Activated CD4-positive, alpha-beta memory T cell treated with anti-CD3 and anti-CD28 coated beads, Interleukin-2, amount 10 ng/mL, durations not matched to agents 7 days and 5 days (primary cell): Measurements from ENCODE around the gene RAX. TPM values are rescaled to one million over a fixed set of nuclear protein-coding genes. Genes with fewer than 3 reads are reported as not detected.
"Not testable (repeated sequence)": the region's sequence is repeated elsewhere in the genome, so short reads cannot be mapped to it uniquely, and the experiment has no call there.

Experiments
- CTCF ChIA-PET: fragments of 350-600 bp; sonication (Branson Sonifier 250); formaldehyde crosslinking; loops from one replicate; lab custom pipeline; 2021; ENCODE audit warnings: antibody characterized with exemption, inconsistent platforms; lab: Charles Lee
- POLR2A ChIA-PET: fragments of 350-600 bp; sonication (Branson Sonifier 250); formaldehyde crosslinking; loops from one replicate; lab custom pipeline; 2021; ENCODE audit warnings: antibody characterized with exemption; lab: Charles Lee
- DNase-seq: peaks from one replicate; pipeline ENCODE4 v3.0.0-alpha.2; 2020
- H3K27ac Mint-ChIP-seq: one replicate; pipeline ENCODE4 v1.8.0; 2021; ENCODE audit warnings: mild to moderate bottlenecking, mixed read lengths
- H3K27me3 Mint-ChIP-seq: one replicate; pipeline ENCODE4 v1.8.0; 2021; ENCODE audit warnings: mixed read lengths
- H3K36me3 Mint-ChIP-seq: one replicate; pipeline ENCODE4 v1.8.0; 2021; ENCODE audit warnings: low read depth, mixed read lengths
- H3K4me1 Mint-ChIP-seq: one replicate; pipeline ENCODE4 v1.8.0; 2021; ENCODE audit warnings: mixed read lengths
- H3K4me3 Mint-ChIP-seq: one replicate; pipeline ENCODE4 v1.8.0; 2021; ENCODE audit warnings: mild to moderate bottlenecking, mixed read lengths
- H3K9me3 Mint-ChIP-seq: one replicate; pipeline ENCODE4 v1.8.0; 2021; ENCODE audit warnings: mixed read lengths
- total RNA-seq, 2 experiments: library from RNA; stranded (reverse); gene quantifications; one replicate each; pipeline ENCODE4 v1.2.3, GENCODE V29; 2021

Gene RAX
- total RNA-seq, 2 experiments from 2014 or later = 0.10 TPM; not detected in 1

DNA sequence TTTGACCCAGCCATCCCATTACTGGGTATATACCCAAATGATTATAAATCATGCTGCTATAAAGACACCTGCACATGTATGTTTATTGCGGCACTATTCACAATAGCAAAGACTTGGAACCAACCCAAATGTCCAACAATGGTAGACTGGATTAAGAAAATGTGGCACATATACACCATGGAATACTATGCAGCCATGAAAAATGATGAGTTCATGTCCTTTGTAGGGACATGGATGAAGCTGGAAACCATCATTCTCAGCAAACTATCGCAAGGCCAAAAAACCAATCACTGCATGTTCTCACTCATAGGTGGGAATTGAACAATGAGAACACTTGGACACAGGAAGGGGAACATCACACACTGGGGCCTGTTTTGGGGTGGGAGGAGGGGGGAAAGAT is 11.0 kb downstream of the RAX start:
- H3K27ac Mint-ChIP-seq, POLR2A ChIA-PET, DNase-seq, H3K9me3 Mint-ChIP-seq, H3K4me3 Mint-ChIP-seq, H3K36me3 Mint-ChIP-seq, CTCF ChIA-PET: not testable (repeated sequence)
- Mint-ChIP-seq H3K4me1 (peaks cover 13% of the 10 kb centered on the region), H3K27me3 (peaks cover 74% of the 10 kb centered on the region)

- H3K27ac Mint-ChIP-seq, H3K4me3 Mint-ChIP-seq, H3K36me3 Mint-ChIP-seq, DNase-seq, POLR2A ChIA-PET, H3K9me3 Mint-ChIP-seq, CTCF ChIA-PET: not testable (repeated sequence)
- H3K27me3 Mint-ChIP-seq = peaks cover 70% of the 10 kb centered on the region
- peaks cover 11% of the 10 kb centered on the region for H3K4me1 Mint-ChIP-seq
These were observed 11.4 kb downstream of the RAX start for GRCh38 chr18:59261842-59262241.

GRCh38 chr18:59255491-59255890 is 17.8 kb downstream of the RAX start:
- H3K27ac Mint-ChIP-seq, POLR2A ChIA-PET, DNase-seq, H3K4me3 Mint-ChIP-seq, CTCF ChIA-PET, H3K4me1 Mint-ChIP-seq, H3K36me3 Mint-ChIP-seq, H3K9me3 Mint-ChIP-seq: not testable (repeated sequence)
- H3K27me3 Mint-ChIP-seq = peaks cover 33% of the 10 kb centered on the region

- no peaks in the 10 kb centered on the region for H3K9me3 Mint-ChIP-seq
- peaks cover 48% of the 10 kb centered on the region for H3K27me3 Mint-ChIP-seq
- no peaks in the 10 kb centered on the region for H3K4me1 Mint-ChIP-seq
- no peaks in the 10 kb centered on the region for H3K36me3 Mint-ChIP-seq
- POLR2A ChIA-PET = no interaction called here
- CTCF ChIA-PET = interaction anchor here (0.7 to 5.0 kb wide), 11 partner anchors 16 to 199 kb away, joined by 3 to 58 read pairs (median 3); no protein-coding TSS in a partner anchor
- no peak overlapping the region for H3K27ac Mint-ChIP-seq
- peak; percentile 44 for DNase-seq
- no peak overlapping the region for H3K4me3 Mint-ChIP-seq
These were observed 24.0 kb downstream of the RAX start for GRCh38 chr18:59249199-59249774.

DNA sequence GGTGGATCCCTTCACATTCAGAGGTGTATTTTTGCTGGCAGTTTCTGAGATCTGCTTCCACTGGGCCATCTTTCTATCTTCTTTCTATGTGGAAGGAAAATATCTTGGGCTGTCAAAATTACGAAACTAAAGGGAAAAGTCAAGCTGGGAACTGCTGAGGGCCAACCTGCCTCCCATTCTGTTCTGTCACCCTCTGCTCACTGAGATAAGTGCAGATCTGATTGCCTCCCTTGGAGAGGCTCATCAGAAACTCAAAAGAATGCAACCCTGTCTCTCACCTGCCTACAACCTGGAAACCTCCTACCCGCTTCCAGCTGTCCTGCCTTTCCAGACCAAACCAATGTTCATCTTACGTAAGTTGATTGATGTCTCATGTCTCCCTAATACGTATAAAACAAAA is 26.5 kb downstream of the RAX start:
- H3K36me3 Mint-ChIP-seq = no peaks in the 10 kb centered on the region
- no peaks in the 10 kb centered on the region for H3K9me3 Mint-ChIP-seq
- H3K27ac Mint-ChIP-seq = no peak overlapping the region
- H3K4me3 Mint-ChIP-seq = no peak overlapping the region
- ChIA-PET CTCF (interaction anchor here (5.0 kb wide), 1 partner anchor 155 kb away, joined by 58 read pairs; no protein-coding TSS in a partner anchor), POLR2A (no interaction called here)
- no peaks in the 10 kb centered on the region for H3K4me1 Mint-ChIP-seq
- DNase-seq = no peak
- peaks cover 49% of the 10 kb centered on the region for H3K27me3 Mint-ChIP-seq

GRCh38 chr18:59242906-59243305 is 30.3 kb downstream of the RAX start:
- Mint-ChIP-seq H3K4me1 (no peaks in the 10 kb centered on the region), H3K36me3 (no peaks in the 10 kb centered on the region), H3K9me3 (no peaks in the 10 kb centered on the region), H3K4me3 (no peak overlapping the region), H3K27ac (no peak overlapping the region), H3K27me3 (peaks cover 40% of the 10 kb centered on the region)
- POLR2A ChIA-PET = no interaction called here
- DNase-seq = no peak
- CTCF ChIA-PET = no interaction called here

- Mint-ChIP-seq H3K27me3 (peaks cover 23% of the 10 kb centered on the region), H3K4me3 (no peak overlapping the region), H3K27ac (no peak overlapping the region), H3K9me3 (no peaks in the 10 kb centered on the region), H3K36me3 (no peaks in the 10 kb centered on the region), H3K4me1 (no peaks in the 10 kb centered on the region)
- POLR2A ChIA-PET = no interaction called here
- DNase-seq = no peak
- CTCF ChIA-PET = no interaction called here
These were observed 33.6 kb downstream of the RAX start for GRCh38 chr18:59239642-59240041.

DNA sequence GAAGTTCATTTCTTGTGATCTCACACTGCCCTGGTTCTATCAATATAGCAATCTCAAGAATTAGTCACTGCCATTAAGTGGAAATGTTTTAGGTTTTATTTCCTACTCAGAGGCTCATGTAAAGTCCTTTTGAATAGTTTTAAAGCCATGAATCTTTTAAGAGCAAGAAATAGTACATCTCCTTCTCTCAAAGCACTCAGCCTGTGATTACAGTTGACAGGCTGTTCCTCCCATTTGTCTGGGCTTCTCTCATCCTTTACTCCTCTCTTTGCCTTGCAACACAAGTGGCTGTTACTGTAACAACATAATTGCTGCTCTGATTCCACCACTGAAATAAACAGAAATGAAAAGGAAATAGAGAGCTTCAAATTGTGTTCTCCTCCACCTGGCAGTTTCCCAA is 34.9 kb downstream of the RAX start:
- Mint-ChIP-seq H3K27ac (no peak overlapping the region), H3K36me3 (no peaks in the 10 kb centered on the region), H3K9me3 (no peaks in the 10 kb centered on the region), H3K4me1 (no peaks in the 10 kb centered on the region), H3K27me3 (peaks cover 15% of the 10 kb centered on the region), H3K4me3 (no peak overlapping the region)
- CTCF ChIA-PET = no interaction called here
- DNase-seq = no peak
- POLR2A ChIA-PET = no interaction called here

DNA sequence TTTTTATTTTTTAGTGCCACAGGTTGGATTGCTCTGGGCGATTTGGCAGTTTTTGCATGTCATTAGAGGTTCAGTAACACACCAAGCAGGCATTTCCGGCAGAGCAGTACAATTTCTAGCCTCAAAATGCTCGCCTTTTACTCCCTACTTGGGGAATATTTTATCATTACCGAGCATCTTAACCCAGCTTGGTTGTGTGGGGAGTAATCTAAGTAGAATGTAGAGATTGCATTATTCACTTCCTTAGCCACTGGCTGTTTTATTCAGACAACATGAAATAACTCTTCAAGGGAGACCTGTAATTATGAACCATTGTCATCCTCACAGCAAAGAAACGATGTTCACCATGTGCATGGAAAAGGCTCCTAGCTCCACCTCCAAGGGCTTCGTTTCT is 40.2 kb downstream of the RAX start:
- H3K27me3 Mint-ChIP-seq = peaks cover 29% of the 10 kb centered on the region
- CTCF ChIA-PET = no interaction called here
- POLR2A ChIA-PET = no interaction called here
- no peak overlapping the region for H3K27ac Mint-ChIP-seq
- H3K4me1 Mint-ChIP-seq = no peaks in the 10 kb centered on the region
- DNase-seq = no peak
- H3K9me3 Mint-ChIP-seq = no peaks in the 10 kb centered on the region
- no peaks in the 10 kb centered on the region for H3K36me3 Mint-ChIP-seq
- no peak overlapping the region for H3K4me3 Mint-ChIP-seq

GRCh38 chr18:59232309-59233016 is 40.8 kb downstream of the RAX start:
- H3K36me3 Mint-ChIP-seq = no peaks in the 10 kb centered on the region
- H3K4me1 Mint-ChIP-seq = no peaks in the 10 kb centered on the region
- POLR2A ChIA-PET = no interaction called here
- DNase-seq = no peak
- H3K27me3 Mint-ChIP-seq = peaks cover 30% of the 10 kb centered on the region
- H3K4me3 Mint-ChIP-seq = no peak overlapping the region
- no peak overlapping the region for H3K27ac Mint-ChIP-seq
- CTCF ChIA-PET = no interaction called here
- H3K9me3 Mint-ChIP-seq = no peaks in the 10 kb centered on the region

DNA sequence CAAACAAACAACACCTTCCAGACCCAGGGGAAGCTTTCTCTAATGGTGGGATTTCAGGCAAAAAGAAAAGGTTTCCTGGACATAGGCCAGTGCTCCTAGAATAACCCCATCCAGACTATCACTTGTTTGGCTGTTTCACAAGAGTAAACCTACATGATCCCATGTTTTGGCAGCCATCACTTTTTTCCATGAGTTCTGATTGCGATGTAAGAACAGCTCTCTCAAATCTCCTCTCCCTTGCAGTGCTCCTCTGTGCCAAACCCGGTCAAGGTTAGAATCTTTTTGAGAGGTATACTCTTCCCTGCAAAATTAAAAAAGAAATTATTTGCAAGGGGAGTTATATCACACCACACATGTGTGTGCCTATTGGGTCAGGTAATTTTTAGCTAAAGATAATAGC is 41.4 kb downstream of the RAX start:
- H3K27me3 Mint-ChIP-seq = peaks cover 32% of the 10 kb centered on the region
- no peaks in the 10 kb centered on the region for H3K4me1 Mint-ChIP-seq
- H3K9me3 Mint-ChIP-seq = no peaks in the 10 kb centered on the region
- POLR2A ChIA-PET = no interaction called here
- H3K36me3 Mint-ChIP-seq = no peaks in the 10 kb centered on the region
- no peak overlapping the region for H3K4me3 Mint-ChIP-seq
- no peak overlapping the region for H3K27ac Mint-ChIP-seq
- DNase-seq = no peak
- CTCF ChIA-PET = no interaction called here

GRCh38 chr18:59231114-59231513 is 42.1 kb downstream of the RAX start:
- H3K36me3 Mint-ChIP-seq = no peaks in the 10 kb centered on the region
- DNase-seq = no peak
- H3K27ac Mint-ChIP-seq = no peak overlapping the region
- ChIA-PET CTCF (no interaction called here), POLR2A (no interaction called here)
- no peaks in the 10 kb centered on the region for H3K9me3 Mint-ChIP-seq
- no peaks in the 10 kb centered on the region for H3K4me1 Mint-ChIP-seq
- H3K4me3 Mint-ChIP-seq = no peak overlapping the region
- peaks cover 32% of the 10 kb centered on the region for H3K27me3 Mint-ChIP-seq

- H3K27me3 Mint-ChIP-seq = peaks cover 41% of the 10 kb centered on the region
- POLR2A ChIA-PET = no interaction called here
These were observed 43.4 kb downstream of the RAX start for GRCh38 chr18:59229701-59230443.

More at GRCh38 chr18:59229701-59230443, 43.4 kb downstream of the RAX start:
- CTCF ChIA-PET = interaction anchor here (0.5 to 1.4 kb wide), 2 partner anchors 173 to 630 kb away, joined by 3 read pairs; no protein-coding TSS in a partner anchor
- Mint-ChIP-seq H3K27ac (no peak overlapping the region), H3K9me3 (no peaks in the 10 kb centered on the region), H3K36me3 (no peaks in the 10 kb centered on the region), H3K4me3 (no peak overlapping the region), H3K4me1 (no peaks in the 10 kb centered on the region)
- DNase-seq = no peak
